HepG2 (cell line): ENCODE data around the gene STYK1. TPM values are rescaled to one million over a fixed set of nuclear protein-coding genes. Genes with fewer than 3 reads are reported as not detected.

Experiments
- ATAC-seq: fragments of 200-7000 bp; cut with Tn5 transposase; 3 replicates; pipeline ENCODE4 v1.9.1; 2020; ENCODE audit warnings: mild to moderate bottlenecking, moderate library complexity
- BruUV-seq: library from RNA; stranded (reverse); fragments of 400-500 nt; replicated peaks from 2 replicates; lab custom pipeline; 2021; lab: Mats Ljungman, UMichigan
- CTCF ChIA-PET: fragments of 300-600 bp; formaldehyde crosslinking; extraction: SDS; loops from one replicate; lab custom pipeline; 2021; ENCODE audit warnings: low total read pairs, inconsistent platforms, low intra/inter-chr PET ratio; lab: Yijun Ruan, JAX
- POLR2A ChIA-PET: fragments of 350-600 bp; sonication (Branson Sonifier 250); formaldehyde crosslinking; loops from one replicate; lab custom pipeline; 2020; ENCODE audit warnings: antibody characterized with exemption, inconsistent platforms; lab: Yijun Ruan, JAX
- DNase-seq: peaks from one replicate; pipeline ENCODE4 v3.0.0-alpha.2; 2015; ENCODE audit warnings: low spot score
- FAIRE-seq: peaks from 3 replicates; lab custom pipeline; 2011; peaks lifted over from hg19 to GRCh38; lab: Jason Lieb, UNC
- H2AFZ ChIP-seq: one replicate; pipeline ENCODE4 v1.6.1; 2011; ENCODE audit warnings: low read length, inconsistent platforms
- H3K27ac ChIP-seq: fragments of 300-600 bp; 3 replicates; pipeline ENCODE4 v1.8.0; 2011; ENCODE audit warnings: mixed run types, mild to moderate bottlenecking, mixed read lengths, low read length, inconsistent platforms; ENCODE audit not compliant: insufficient read depth; ENCODE audit errors: extremely low read length
- H3K27me3 ChIP-seq, 2 experiments: fragments of 200-600 bp in 1 of 2; 2 replicates in 1 of 2; 3 replicates in 1 of 2; pipeline versions ENCODE4 v1.6.0 to v1.8.0; 2011; ENCODE audit warnings: low read length in 2 of 2, mild to moderate bottlenecking in 2 of 2, moderate library complexity in 2 of 2, inconsistent platforms in 1 of 2; ENCODE audit not compliant: insufficient read depth in 2 of 2, control insufficient read depth in 1 of 2
- H3K36me3 ChIP-seq, 2 experiments: fragments of 200-600 bp in 1 of 2; replicated peaks in 1 of 2; 2 replicates in 1 of 2; 3 replicates in 1 of 2; pipeline versions ENCODE4 v1.5.1 to v1.8.0; 2011; ENCODE audit warnings: low read length in 2 of 2, inconsistent platforms in 1 of 2; ENCODE audit not compliant: insufficient read depth in 2 of 2, control insufficient read depth in 1 of 2
- H3K4me1 ChIP-seq: 2 replicates; pipeline ENCODE4 v1.5.1; 2012; ENCODE audit warnings: low read length, inconsistent platforms; ENCODE audit not compliant: insufficient read depth
- H3K4me2 ChIP-seq: 2 replicates; pipeline ENCODE4 v1.6.0; 2011; ENCODE audit warnings: low read depth, low read length, inconsistent platforms
- H3K4me3 ChIP-seq, 3 experiments: fragments of 200-600 bp in 1 of 3; sonication (generic), shearing (Covaris generic) in 1 of 3; replicated peaks in 1 of 3; 2 replicates each; pipeline ENCODE4 v1.5.1; 2011 to 2016; ENCODE audit warnings: low read length in 3 of 3, inconsistent platforms in 2 of 3, low read depth in 2 of 3, mild to moderate bottlenecking in 2 of 3, control low read depth in 1 of 3, mixed read lengths in 1 of 3; ENCODE audit not compliant: insufficient read depth in 1 of 3
- H3K79me2 ChIP-seq: one replicate; pipeline ENCODE4 v1.6.1; 2011; ENCODE audit warnings: low read length, inconsistent platforms; ENCODE audit not compliant: insufficient read depth
- H3K9ac ChIP-seq: 2 replicates; pipeline ENCODE4 v1.6.0; 2011; ENCODE audit warnings: mild to moderate bottlenecking, low read depth, low read length, inconsistent platforms; ENCODE audit not compliant: insufficient read depth
- H3K9me3 ChIP-seq: 2 replicates; pipeline ENCODE4 v1.5.1; 2012; ENCODE audit warnings: mild to moderate bottlenecking, low read length
- H4K20me1 ChIP-seq: 2 replicates; pipeline ENCODE4 v1.6.0; 2011; ENCODE audit warnings: inconsistent platforms, mild to moderate bottlenecking, low read length, moderate library complexity; ENCODE audit not compliant: insufficient read depth
- DPF2 ChIP-seq: sonication (generic); formaldehyde crosslinking; IDR thresholded peaks from 2 replicates; pipeline ENCODE4 v1.4.0; 2020; ENCODE audit warnings: mild to moderate bottlenecking, low read depth, missing genetic modification reagents, borderline replicate concordance
- FOXO1 ChIP-seq: sonication (generic); formaldehyde crosslinking; IDR thresholded peaks from 2 replicates; pipeline ENCODE4 v1.4.0; 2020; ENCODE audit warnings: missing genetic modification reagents
- GPN1 ChIP-seq: sonication (generic); formaldehyde crosslinking; IDR thresholded peaks from 2 replicates; pipeline ENCODE4 v1.5.1; 2020; ENCODE audit warnings: missing genetic modification reagents, borderline replicate concordance
- GZF1 ChIP-seq: sonication (generic); formaldehyde crosslinking; IDR thresholded peaks from 2 replicates; pipeline ENCODE4 v1.5.1; 2020; ENCODE audit warnings: mild to moderate bottlenecking, missing genetic modification reagents
- HNF4A ChIP-seq: sonication (generic); formaldehyde crosslinking; IDR thresholded peaks from 2 replicates; pipeline ENCODE4 v1.4.0; 2020; ENCODE audit warnings: missing genetic modification reagents
- NONO ChIP-seq, 2 experiments: fragments of 450-650 bp in 1 of 2; sonication (generic) in 1 of 2; formaldehyde crosslinking in 1 of 2; IDR thresholded peaks in 1 of 2; conservative IDR thresholded peaks in 1 of 2; 2 replicates each; pipeline versions ENCODE4 v1.6.1 to v1.8.0; 2017 to 2022; ENCODE audit warnings: mild to moderate bottlenecking in 1 of 2, missing genetic modification reagents in 1 of 2, moderate library complexity in 1 of 2
- STAT5B ChIP-seq: sonication (generic); formaldehyde crosslinking; IDR thresholded peaks from 2 replicates; pipeline ENCODE4 v1.4.0; 2020; ENCODE audit warnings: missing genetic modification reagents
- ZNF335 ChIP-seq: sonication (generic); formaldehyde crosslinking; IDR thresholded peaks from 2 replicates; pipeline ENCODE4 v1.4.0; 2020; ENCODE audit warnings: missing genetic modification reagents
- WGBS: methylation state at CpG from one replicate; pipeline ENCODE4 v1.1.6; 2017; ENCODE audit warnings: low lambda C conversion rate; 5-methylcytosine and 5-hydroxymethylcytosine counted together
- in situ Hi-C: cut with HindIII; loops from 2 replicates; pipeline ENCODE4 v1.10.0; 2017; ENCODE audit warnings: low pct_unique_long_range_greater_than_20kb; ENCODE audit not compliant: extremely low pct_ligation_motif_present
- intact Hi-C: fragments of 100-400 bp; cut with micrococcal nuclease; formaldehyde crosslinking; loops from one replicate; pipeline ENCODE4 v1.10.0; 2022; ENCODE audit not compliant: unreplicated experiment
- polyA plus RNA-seq, 8 experiments: library from polyadenylated mRNA; depleted of rRNA in 3 of 8; stranded (reverse) in 7 of 8; unstranded in 1 of 8; fragments of >200 nt; fragmentation: Illumina TruSeq in 4 of 8; extraction: Trizol in 4 of 8; gene quantifications; 2 replicates each; pipeline versions ENCODE4 v1.2.1 to v1.2.3, GENCODE V29; 2011 to 2016; ENCODE audit warnings: low read depth in 4 of 8, missing spikeins in 1 of 8, mixed read lengths in 1 of 8; ENCODE audit not compliant: insufficient read depth in 1 of 8
- total RNA-seq, 5 experiments: library from RNA; depleted of rRNA; stranded (reverse); fragments of >200 nt; fragmentation: Illumina TruSeq; extraction: Trizol; gene quantifications; 2 replicates each; pipeline ENCODE4 v1.2.3, GENCODE V29; 2016; ENCODE audit warnings: low read depth in 1 of 5
- TF ChIP-seq, protein P1 (sequence below): sonication (generic); formaldehyde crosslinking; IDR thresholded peaks from 2 replicates; pipeline ENCODE4 v1.5.0; 2020; ENCODE audit warnings: missing genetic modification reagents
- TF ChIP-seq, protein P2 (sequence below), 2 experiments: fragments of 450-650 bp in 1 of 2; sonication (generic) in 1 of 2; formaldehyde crosslinking; IDR thresholded peaks; 2 replicates each; pipeline versions ENCODE4 v1.5.0 to v1.8.0; 2020 to 2022; ENCODE audit warnings: mild to moderate bottlenecking in 1 of 2, missing genetic modification reagents in 1 of 2
- TF ChIP-seq, protein P3 (sequence below): sonication (generic); formaldehyde crosslinking; IDR thresholded peaks from 2 replicates; pipeline ENCODE4 v1.9.0; 2021; ENCODE audit warnings: missing genetic modification reagents, borderline replicate concordance
- TF ChIP-seq, protein P4 (sequence below): sonication (generic); formaldehyde crosslinking; IDR thresholded peaks from 2 replicates; pipeline ENCODE4 v1.5.1; 2020; ENCODE audit warnings: missing genetic modification reagents, mild to moderate bottlenecking, borderline replicate concordance
- TF ChIP-seq, protein P5 (sequence below): sonication (generic); formaldehyde crosslinking; IDR thresholded peaks from 2 replicates; pipeline ENCODE4 v1.8.0; 2022; ENCODE audit warnings: missing genetic modification reagents, low read depth, mild to moderate bottlenecking, borderline replicate concordance
- TF ChIP-seq, protein P6 (sequence below): sonication (generic); formaldehyde crosslinking; IDR thresholded peaks from 2 replicates; pipeline ENCODE4 v1.4.0; 2020; ENCODE audit warnings: missing genetic modification reagents, borderline replicate concordance

Gene STYK1
- total and polyA plus RNA-seq, 2 of the 13 experiments (the other 11 are each of a cell fraction or from before 2014, with no cell fraction given): not detected

DNA sequence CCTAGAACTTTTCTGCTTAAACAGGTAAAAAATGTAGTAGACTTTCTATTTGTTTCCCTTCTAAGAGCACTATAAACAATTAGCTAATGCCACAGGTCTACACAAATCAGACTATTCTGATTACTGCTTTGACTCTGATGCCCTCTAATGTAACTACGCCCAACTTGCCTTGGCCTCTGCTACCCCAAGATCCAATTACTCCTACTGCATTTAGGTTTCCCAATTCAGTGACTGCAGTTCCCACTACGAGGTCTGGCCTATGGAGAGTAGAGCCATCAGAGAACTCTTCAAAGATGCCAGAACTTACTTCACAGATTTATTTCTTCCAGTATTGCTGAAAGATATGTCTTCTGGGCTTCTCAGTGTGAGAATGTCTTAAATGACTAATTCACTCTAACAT, 15.3 kb upstream of the STYK1 start (continued):
- TF ChIP-seq, protein P1, sequence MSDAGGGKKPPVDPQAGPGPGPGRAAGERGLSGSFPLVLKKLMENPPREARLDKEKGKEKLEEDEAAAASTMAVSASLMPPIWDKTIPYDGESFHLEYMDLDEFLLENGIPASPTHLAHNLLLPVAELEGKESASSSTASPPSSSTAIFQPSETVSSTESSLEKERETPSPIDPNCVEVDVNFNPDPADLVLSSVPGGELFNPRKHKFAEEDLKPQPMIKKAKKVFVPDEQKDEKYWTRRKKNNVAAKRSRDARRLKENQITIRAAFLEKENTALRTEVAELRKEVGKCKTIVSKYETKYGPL (CRISPR knock-in tag): no peak
- TF ChIP-seq, protein P2, sequence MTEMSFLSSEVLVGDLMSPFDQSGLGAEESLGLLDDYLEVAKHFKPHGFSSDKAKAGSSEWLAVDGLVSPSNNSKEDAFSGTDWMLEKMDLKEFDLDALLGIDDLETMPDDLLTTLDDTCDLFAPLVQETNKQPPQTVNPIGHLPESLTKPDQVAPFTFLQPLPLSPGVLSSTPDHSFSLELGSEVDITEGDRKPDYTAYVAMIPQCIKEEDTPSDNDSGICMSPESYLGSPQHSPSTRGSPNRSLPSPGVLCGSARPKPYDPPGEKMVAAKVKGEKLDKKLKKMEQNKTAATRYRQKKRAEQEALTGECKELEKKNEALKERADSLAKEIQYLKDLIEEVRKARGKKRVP (CRISPR knock-in tag; IDR thresholded peaks at IDR 0.05): no peak
- TF ChIP-seq FOXO1 (CRISPR knock-in tag): no peak

DNA sequence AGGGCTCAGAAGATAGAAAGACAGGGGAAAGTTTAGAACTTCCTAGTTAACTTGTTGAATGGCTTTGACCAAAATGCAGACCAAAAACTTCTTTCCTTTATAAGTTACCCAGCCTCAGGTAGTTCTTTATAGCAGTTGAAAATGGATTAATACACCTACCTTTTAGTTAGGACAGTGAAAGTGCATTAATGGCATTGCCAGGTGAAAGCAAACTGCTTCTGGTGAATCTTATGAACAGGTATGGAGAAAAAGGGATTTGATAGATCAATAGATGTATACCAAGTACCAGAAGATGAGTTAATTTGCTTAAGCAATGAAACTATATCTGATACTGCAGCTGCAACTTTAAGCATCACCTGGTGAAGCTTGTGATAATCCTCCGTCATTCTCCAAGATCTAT, 14.2 kb upstream of the STYK1 start:
- Histone ChIP-seq H3K36me3 (no peaks in the 10 kb centered on the region), H3K79me2 (no peaks in the 10 kb centered on the region), H3K4me2 (no peak overlapping the region), H3K27me3 (no peaks in the 10 kb centered on the region; a peak in 1 of 5 replicates), H3K27ac (no peak overlapping the region), H3K4me1 (no peaks in the 10 kb centered on the region), H3K9me3 (no peaks in the 10 kb centered on the region), H2AFZ (no peak overlapping the region), H3K9ac (no peak overlapping the region)
- in situ Hi-C loops: no loop called here
- 40% methylated on average over 1 of the region's 1 CpG for WGBS
- POLR2A ChIA-PET: no interaction called here
- ATAC-seq: no peak
- FAIRE-seq: no peak
- BruUV-seq: no TSS peak
- TF ChIP-seq STAT5B (CRISPR knock-in tag) (no peak), NONO (IDR thresholded peaks at IDR 0.05) (no peak), NONO (CRISPR knock-in tag; conservative IDR thresholded peaks at IDR 0.05) (no peak), GZF1 (CRISPR knock-in tag) (no peak), GPN1 (no peak), ZNF335 (CRISPR knock-in tag) (no peak), DPF2 (no peak), HNF4A (no peak)
- TF ChIP-seq, protein P3, sequence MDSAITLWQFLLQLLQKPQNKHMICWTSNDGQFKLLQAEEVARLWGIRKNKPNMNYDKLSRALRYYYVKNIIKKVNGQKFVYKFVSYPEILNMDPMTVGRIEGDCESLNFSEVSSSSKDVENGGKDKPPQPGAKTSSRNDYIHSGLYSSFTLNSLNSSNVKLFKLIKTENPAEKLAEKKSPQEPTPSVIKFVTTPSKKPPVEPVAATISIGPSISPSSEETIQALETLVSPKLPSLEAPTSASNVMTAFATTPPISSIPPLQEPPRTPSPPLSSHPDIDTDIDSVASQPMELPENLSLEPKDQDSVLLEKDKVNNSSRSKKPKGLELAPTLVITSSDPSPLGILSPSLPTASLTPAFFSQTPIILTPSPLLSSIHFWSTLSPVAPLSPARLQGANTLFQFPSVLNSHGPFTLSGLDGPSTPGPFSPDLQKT (CRISPR knock-in tag): no peak
- TF ChIP-seq, protein P4, sequence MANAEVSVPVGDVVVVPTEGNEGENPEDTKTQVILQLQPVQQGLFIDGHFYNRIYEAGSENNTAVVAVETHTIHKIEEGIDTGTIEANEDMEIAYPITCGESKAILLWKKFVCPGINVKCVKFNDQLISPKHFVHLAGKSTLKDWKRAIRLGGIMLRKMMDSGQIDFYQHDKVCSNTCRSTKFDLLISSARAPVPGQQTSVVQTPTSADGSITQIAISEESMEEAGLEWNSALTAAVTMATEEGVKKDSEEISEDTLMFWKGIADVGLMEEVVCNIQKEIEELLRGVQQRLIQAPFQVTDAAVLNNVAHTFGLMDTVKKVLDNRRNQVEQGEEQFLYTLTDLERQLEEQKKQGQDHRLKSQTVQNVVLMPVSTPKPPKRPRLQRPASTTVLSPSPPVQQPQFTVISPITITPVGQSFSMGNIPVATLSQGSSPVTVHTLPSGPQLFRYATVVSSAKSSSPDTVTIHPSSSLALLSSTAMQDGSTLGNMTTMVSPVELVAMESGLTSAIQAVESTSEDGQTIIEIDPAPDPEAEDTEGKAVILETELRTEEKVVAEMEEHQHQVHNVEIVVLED (CRISPR knock-in tag): no peak
- TF ChIP-seq, protein P5, sequence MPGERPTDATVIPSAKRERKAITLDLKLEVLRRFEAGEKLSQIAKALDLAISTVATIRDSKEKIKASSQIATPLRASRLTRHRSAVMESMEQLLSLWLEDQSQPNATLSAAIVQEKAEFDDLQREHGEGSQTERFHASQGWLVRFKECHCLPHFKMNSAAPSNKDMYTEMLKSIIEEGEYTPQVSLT (CRISPR knock-in tag): no peak
- TF ChIP-seq, protein P6, sequence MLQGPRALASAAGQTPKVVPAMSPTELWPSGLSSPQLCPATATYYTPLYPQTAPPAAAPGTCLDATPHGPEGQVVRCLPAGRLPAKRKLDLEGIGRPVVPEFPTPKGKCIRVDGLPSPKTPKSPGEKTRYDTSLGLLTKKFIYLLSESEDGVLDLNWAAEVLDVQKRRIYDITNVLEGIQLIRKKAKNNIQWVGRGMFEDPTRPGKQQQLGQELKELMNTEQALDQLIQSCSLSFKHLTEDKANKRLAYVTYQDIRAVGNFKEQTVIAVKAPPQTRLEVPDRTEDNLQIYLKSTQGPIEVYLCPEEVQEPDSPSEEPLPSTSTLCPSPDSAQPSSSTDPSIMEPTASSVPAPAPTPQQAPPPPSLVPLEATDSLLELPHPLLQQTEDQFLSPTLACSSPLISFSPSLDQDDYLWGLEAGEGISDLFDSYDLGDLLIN: no peak
- TF ChIP-seq, all 625 proteins: peak for 0
- Histone ChIP-seq H3K4me3 (no peak overlapping the region), H4K20me1 (no peaks in the 10 kb centered on the region)
- CTCF ChIA-PET: no interaction called here
- intact Hi-C loops: no loop called here
- no peak for DNase-seq
